NCI-H1930 (cell line): ENCODE data around the gene CLDN5.

Experiments used
- DNase-seq, 2 experiments: peaks; one replicate each; lab custom pipeline; 2025; lab: John Stamatoyannopoulos, UW

The CLDN5 gene

DNA sequence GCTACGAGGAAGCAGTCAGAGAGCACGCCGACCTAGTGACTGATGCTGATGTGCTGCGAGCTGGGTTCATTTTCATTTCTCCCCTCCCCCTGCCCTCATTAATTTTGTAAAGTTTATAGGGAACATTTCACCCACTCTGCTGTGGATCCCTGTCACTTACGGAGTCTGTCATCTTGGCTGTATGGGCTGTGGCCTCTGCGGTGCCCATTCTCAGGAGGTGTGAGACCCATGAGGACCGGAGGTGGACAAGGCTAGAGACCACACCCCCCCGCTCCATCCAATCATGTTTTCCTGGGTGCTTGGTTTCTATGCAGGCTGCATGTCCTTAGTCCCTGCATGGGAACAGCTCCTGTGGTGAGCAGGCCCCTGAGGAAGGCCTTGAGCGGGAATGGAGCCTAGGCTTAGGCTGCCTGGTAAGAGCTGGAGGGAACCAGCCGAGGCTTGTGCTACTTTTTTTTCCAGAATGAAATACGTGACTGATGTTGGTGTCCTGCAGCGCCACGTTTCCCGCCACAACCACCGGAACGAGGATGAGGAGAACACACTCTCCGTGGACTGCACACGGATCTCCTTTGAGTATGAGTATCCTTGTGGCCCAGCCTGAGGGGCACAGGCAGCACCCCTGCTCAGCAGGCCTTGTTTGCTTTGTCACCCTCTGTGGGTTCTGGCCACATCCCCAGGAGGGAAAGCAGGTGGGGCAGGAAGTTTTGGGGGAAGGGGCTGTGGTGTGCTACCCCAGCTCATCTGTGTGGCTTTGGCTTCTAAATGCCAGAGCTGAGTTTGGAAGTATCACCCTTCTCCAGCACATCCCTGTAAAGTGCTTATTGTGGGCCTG is 19.1 kb downstream of the CLDN5 start:
- no peak for DNase-seq

GRCh38 chr22:19503869-19504268 is 20.3 kb downstream of the CLDN5 start:
- no peak for DNase-seq

GRCh38 chr22:19503367-19503766 is 20.8 kb downstream of the CLDN5 start:
- no peak for DNase-seq

DNA sequence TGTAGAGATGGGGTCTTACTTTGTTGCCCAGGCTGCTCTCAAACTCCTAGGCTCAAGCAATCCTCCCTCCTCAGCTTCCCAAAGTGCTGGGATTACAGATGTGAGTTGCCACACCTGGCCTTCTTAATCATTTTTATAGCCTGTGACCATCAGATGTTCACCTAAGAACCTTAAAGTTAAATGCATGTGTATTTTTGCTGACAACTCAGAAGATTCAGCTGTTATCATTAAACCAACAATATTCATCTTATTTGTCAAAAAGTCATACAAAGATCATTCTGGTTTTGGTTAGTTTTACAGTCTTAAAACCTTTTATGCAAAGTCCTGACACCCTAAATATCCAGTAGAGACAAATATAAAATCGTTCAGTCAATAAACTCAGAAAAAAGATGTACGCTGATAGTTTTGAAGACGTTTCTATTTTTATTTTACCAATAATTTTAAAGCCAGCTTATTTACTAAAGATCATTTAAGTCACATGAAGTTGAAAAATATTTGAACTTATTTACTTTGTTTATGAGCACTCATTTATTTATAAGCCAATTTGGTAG is 22.2 kb downstream of the CLDN5 start:
- no peak for DNase-seq

DNA sequence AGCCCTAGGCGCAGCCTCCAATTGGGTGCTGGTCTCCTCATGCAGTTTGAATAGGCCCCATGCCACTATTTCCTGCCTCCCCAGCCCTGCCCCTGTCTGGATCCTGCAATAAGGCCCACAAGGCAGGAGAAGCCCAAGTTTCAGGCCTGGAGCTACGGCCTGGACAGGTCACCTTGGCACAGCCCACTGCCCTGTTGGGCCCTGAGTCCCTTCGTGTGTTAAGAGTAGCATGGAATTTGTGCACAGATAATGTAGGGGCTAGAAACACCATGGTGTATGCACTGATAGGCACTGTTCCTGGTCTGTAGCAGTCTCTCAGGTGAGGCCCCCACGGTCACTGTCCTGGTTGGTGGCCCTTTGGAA is 24.3 kb downstream of the CLDN5 start:
- DNase-seq, result no peak

- no peak for DNase-seq
These were observed 24.9 kb downstream of the CLDN5 start for GRCh38 chr22:19499236-19499879.

GRCh38 chr22:19498866-19499190 is 25.4 kb downstream of the CLDN5 start:
- DNase-seq, result no peak

DNA sequence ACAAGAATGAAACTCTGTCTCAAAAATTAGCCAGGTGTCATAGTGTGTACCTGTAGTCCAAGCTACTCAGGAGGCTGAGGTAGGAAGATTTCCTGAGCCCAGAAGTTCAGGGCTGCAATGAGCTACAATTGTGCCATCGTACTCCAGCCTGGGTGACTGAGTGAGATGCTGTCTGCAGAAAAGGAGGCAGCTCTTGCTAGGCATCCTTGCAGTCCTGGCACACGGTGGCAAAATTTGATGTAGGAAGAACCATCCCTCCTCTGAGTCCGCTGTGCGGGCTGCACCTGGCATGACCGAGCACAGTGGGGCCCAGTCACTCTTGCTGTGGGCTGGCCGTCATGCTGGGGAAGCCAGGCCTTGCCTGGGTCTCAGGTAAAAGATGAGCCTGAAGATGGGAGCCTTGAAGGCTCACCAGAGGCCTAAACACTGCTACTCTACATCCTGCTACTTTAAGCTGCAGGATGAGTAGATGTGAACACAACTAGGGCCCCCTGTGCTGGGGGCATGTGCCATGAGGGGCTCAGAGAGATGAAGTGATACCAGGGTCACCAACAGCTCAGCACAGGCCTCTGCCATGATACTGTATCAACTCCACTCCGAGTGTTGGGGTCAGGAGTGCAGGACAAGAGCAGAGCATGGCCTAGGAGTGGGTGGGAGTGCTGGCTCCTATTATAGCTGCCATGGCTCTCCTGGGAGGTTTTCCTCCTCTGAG is 25.9 kb downstream of the CLDN5 start:
- DNase-seq, result no peak

DNA sequence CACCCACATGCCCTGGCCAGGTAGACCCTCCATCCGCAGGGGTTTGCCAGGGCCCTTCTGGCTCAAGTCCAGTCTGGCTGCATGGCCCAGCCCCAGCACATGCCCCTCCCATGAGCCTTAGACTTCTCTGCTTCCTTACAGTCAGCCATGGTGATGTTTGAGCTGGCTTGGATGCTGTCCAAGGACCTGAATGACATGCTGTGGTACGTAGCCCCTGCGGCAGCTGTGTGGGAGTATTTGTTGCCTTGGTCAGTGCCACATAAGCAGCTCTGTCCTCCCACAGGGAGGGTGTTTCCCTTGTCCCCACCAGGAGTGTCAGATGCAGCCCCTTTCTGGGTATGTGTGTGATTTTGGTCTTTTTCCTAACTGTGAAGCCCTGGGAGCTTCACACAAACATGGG is 27.0 kb downstream of the CLDN5 start:
- no peak for DNase-seq

DNA sequence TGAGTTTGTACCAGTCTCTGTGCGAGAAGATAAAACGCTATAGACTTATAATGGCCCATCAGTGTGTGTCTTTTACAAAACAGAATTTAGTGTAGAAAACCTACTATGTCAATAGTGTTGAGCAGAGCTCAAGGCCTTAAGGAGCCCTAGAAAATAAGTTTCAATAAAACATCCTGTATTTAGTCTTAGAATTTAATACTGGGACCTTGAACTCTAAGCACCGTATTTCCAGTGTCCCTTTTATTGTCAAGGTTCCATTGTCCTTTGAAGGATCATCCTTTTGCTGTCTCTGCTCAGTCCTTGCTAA is 27.9 kb downstream of the CLDN5 start:
- DNase-seq, result no peak

DNA sequence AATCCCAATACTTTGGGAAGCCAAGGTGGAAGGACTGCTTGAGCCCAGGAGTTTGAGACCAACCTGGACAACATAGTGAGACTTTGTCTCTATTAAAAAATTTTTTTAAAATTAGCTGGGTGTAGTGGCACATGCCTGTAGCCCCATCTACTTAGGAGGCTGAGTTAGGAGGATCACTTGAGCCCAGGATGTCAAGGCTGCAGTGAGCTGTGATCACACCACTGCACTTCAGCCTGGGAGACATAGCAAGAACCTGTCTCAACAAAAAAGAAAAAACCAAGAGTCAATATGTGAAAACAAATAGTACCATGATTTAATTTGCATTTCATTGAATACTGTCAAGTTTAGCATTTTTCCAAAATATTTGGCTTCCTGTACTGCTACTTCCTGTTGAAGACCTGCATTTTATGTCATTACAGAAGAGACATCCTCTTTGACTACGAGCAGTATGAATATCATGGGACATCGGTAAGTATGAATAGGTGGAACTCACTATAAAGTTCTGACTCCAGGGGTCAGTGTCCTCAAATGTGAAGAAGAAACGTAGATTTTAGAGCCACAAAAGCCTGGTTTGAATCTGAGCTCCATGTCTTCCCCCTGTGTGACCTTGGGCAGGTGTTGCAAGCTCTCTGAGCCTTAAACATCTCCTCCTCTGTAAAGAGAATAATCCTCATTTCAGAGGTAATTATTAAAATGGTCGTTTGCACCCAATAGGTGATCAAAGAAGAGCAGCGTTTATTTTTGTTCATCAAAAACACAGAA is 28.5 kb downstream of the CLDN5 start:
- DNase-seq, result no peak

DNA sequence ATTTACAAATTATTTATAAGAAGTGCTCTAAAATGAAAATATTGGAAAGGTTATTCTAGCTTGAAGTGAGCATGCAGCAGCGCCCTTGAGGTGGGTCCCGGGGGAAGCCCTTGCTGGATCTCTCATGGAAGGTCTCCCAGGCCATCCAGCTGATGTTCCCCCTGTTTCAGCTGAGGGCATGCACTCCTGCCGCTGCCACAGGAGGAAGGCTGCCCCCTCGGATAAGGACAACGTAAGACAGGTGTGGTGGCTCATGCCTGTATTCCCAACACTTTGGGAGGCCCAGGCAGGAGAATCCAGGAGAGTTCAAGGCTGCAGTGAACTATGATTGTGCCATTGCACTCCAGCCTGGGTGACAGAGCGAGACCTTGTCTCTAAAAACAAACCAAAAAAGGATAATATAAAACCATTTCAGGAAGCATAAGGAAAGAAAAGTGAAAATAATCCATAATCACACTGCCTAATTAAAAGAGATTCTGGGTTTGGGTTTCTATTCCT is 29.5 kb downstream of the CLDN5 start:
- DNase-seq, result no peak

GRCh38 chr22:19494001-19494560 is 30.1 kb downstream of the CLDN5 start:
- no peak for DNase-seq

GRCh38 chr22:19492504-19493174 is 31.6 kb downstream of the CLDN5 start:
- no peak for DNase-seq

DNA sequence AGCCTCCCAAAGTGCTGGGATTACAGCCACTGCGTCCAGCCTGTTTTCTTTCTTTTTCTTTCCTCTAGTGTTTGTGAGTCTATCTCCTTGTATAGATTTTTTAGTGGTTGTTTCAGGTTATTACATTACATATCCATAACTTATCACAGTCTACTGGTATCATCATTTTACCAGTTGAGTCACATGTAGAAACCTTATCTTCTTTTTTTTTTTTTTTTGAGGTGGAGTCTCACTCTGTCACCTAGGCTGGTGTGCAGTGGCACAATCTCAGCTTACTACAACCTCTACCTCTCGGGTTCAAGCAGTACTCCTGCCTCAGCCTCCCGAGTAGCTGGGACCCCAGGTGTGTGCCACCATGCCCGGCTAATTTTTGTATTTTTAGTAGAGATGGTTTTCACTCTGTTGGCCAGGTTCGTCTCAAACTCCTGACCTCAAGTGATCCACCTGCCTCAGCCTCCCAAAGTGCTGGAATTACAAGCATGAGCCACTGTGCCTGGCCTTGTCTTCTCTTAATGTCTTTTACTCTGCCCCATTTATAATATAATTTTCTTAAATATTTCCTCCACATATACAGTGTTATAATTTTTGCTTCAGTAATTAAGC is 33.5 kb downstream of the CLDN5 start:
- no peak for DNase-seq

DNA sequence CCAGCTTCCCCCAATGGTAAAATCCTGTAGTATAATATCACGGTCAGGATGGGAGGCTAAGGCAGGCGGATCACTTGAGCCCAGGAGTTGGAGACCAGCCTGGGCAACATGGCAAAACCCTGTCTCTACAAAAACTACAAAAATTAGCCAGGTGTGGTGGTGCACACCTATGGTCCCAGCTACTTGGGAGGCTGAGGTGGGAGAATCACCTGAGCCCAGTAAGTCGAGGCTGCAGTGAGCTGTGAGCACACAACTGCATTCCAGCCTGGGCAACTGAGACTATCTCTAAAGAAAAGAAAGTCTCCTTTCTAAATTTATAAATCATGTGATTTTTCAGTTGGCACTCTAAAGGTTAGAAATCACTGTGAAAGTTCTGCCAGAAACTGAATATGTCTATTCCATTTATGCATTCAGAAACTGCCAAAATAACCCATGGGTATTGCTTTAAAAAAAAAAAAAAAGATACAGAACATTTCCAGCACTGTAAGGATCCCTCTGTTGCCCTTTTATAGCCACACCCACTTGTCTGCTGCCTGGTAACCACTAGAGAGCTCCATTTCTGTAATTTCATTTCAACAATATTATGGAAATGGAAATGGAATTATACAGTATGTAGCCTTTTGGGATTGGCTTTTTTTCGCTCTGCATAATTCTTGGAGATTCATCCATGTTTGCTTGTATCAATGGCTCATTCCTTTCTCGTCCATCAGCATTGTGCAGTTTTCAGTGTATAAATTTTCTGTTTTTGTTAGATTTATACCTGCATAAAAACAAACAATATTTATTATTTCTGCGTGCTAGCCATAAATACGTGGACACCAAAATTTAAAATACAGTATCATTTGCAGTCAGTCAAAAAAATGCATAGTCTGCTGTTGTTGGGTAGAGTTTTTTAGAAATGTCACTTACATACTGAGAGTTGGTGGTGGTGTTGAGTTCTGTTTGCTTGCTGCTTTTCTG is 35.0 kb downstream of the CLDN5 start:
- DNase-seq, result no peak

DNA sequence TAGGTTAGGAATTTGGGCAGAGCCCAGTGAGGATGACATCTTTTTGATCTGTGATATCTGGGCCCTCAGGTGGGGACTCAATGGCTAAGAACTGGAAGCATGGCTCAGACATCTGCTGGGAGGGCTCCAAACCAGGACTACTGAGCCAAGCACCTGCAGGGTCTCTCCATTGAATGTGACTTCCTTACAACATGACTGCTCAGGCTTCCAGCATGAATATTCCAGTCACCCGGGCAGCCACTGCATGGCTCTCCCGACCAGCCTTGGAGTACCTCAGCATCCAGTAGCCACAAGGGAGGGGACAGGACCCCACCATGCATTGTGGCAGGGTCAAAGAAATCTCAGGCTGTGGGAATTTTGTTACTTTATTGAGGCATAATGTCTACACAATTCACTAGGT is 35.9 kb downstream of the CLDN5 start:
- DNase-seq, result no peak

DNA sequence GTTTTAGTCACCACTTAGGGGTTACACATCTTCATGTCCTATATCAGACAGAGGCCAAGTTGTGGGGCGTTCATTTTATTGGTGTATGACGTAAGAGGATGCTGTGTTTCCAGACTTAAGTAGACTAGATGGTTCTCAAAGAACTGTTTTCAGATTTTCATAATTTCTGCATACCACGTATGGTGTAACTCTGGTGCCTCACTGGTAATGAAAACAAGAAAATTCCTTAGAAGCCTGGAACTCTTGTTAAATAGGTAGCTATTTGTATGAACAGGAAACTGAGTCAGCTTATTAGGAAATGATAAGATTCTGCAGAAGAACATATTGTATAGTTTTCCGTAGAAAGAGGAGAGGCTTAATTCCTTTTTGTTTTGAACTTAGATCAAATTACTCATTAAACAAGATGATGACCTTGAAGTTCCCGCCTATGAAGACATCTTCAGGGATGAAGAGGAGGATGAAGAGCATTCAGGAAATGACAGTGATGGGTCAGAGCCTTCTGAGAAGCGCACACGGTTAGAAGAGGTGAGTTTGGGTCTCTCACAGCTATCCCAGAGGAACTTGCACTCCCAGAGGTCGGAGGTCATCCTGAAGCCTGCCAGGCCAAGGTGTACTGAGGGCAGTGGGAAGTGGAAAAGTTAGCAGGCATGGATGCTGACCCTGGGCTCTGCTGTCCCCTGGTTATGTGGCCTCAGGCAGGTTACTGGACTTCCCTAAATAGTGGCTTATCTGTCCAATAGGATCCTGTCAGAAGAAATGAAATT is 40.5 kb downstream of the CLDN5 start:
- no peak for DNase-seq

DNA sequence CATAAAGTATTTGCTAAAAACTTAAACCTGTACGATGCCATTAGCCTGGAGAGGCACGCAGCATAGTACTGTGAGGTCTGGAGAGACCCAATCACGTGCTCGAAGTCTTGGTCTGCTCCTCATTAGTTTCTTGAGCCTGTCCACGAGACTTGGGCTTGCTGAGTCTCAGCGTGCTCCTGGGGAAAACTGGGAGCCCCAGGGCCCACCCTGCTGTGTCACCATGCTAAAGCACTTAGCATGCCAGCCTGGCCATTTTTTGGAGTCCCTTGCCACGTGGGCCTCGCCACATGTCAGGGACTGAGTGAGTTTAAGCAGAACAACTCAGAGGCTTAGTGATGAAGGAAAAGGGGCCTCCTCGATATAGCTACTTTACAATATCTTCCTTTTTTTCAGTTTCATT is 41.9 kb downstream of the CLDN5 start:
- no peak for DNase-seq
